ENCODE measurements around the gene SNTB2. TPM values are rescaled to one million over a fixed set of nuclear protein-coding genes. Genes with fewer than 3 reads are reported as not detected.
A peak's percentile ranks its signal among the peaks of the same experiment; 100 is the strongest.

The SNTB2 gene
- total RNA-seq, 2 donors from 2014 or later = 34.5 to 34.8 TPM

GRCh38 chr16:69324013-69324531 is 137.1 kb downstream of the SNTB2 start:
- Histone ChIP-seq H3K36me3 (peaks cover 28% of the 10 kb centered on the region), H3K9ac (ENCODE audit: low read depth in 2 of 2, low read length in 2 of 2) (no peak overlapping the region), H3K9me3 (no peaks in the 10 kb centered on the region), H3K4me1 (peaks cover 31% of the 10 kb centered on the region), H3K4me3 (no peak overlapping the region), H3K27ac (no peak overlapping the region), H3K27me3 (no peaks in the 10 kb centered on the region)
- intact Hi-C loops (cut with DNase I) = no loop called here
- DNase-seq = peak; percentile 69
- no peak for TF ChIP-seq CTCF (IDR thresholded peaks at IDR 0.05)

- no peak for DNase-seq
- intact Hi-C loops (cut with DNase I) = no loop called here
- no peak overlapping the region for H3K27ac ChIP-seq
- TF ChIP-seq CTCF (IDR thresholded peaks at IDR 0.05) = no peak
- H3K9me3 ChIP-seq = no peaks in the 10 kb centered on the region
- H3K27me3 ChIP-seq = no peaks in the 10 kb centered on the region
- no peak overlapping the region for H3K9ac ChIP-seq (ENCODE audit: low read depth in 2 of 2, low read length in 2 of 2)
- peaks cover 35% of the 10 kb centered on the region for H3K4me1 ChIP-seq
- no peak overlapping the region for H3K4me3 ChIP-seq
- peaks cover 23% of the 10 kb centered on the region for H3K36me3 ChIP-seq
These were observed 137.8 kb downstream of the SNTB2 start for GRCh38 chr16:69324585-69325253.

- Histone ChIP-seq H3K27me3 (no peaks in the 10 kb centered on the region), H3K27ac (peak overlapping the region; percentile 19), H3K9me3 (no peaks in the 10 kb centered on the region), H3K9ac (ENCODE audit: low read depth in 2 of 2, low read length in 2 of 2) (no peak overlapping the region), H3K36me3 (peaks cover 17% of the 10 kb centered on the region), H3K4me1 (peaks cover 35% of the 10 kb centered on the region), H3K4me3 (no peak overlapping the region)
- intact Hi-C loops (cut with DNase I) = no loop called here
- no peak for DNase-seq
- TF ChIP-seq CTCF (IDR thresholded peaks at IDR 0.05) = no peak
These were observed 138.8 kb downstream of the SNTB2 start for GRCh38 chr16:69325784-69326171.

- Histone ChIP-seq H3K9ac (ENCODE audit: low read depth in 2 of 2, low read length in 2 of 2) (peak overlapping the region in 1 of 2 donors; percentile 21), H3K9me3 (no peaks in the 10 kb centered on the region), H3K36me3 (peaks cover 11% of the 10 kb centered on the region), H3K4me1 (peaks cover 35% of the 10 kb centered on the region), H3K27me3 (no peaks in the 10 kb centered on the region), H3K4me3 (no peak overlapping the region), H3K27ac (peak overlapping the region; percentile 19)
- TF ChIP-seq CTCF (IDR thresholded peaks at IDR 0.05) = no peak
- peak; percentile 72 for DNase-seq
- intact Hi-C loops (cut with DNase I) = no loop called here
These were observed 139.4 kb downstream of the SNTB2 start for GRCh38 chr16:69326172-69326873.

GRCh38 chr16:69327585-69328310 is 140.8 kb downstream of the SNTB2 start:
- TF ChIP-seq CTCF (IDR thresholded peaks at IDR 0.05) = no peak
- H3K9ac ChIP-seq (ENCODE audit: low read depth in 2 of 2, low read length in 2 of 2) = peak overlapping the region in 1 of 2 donors; percentile 12
- H3K4me3 ChIP-seq = no peak overlapping the region
- peaks cover 3% of the 10 kb centered on the region for H3K36me3 ChIP-seq
- intact Hi-C loops (cut with DNase I) = no loop called here
- H3K4me1 ChIP-seq = peaks cover 35% of the 10 kb centered on the region
- H3K27me3 ChIP-seq = no peaks in the 10 kb centered on the region
- no peak overlapping the region for H3K27ac ChIP-seq
- DNase-seq = no peak
- H3K9me3 ChIP-seq = no peaks in the 10 kb centered on the region

Data from colonic mucosa (tissue), 4 donors.